IMR-90 (cell line): ENCODE data around the gene FEM1A. TPM values are rescaled to one million over a fixed set of nuclear protein-coding genes. Genes with fewer than 3 reads are reported as not detected.

Experiments used
- ATAC-seq: fragments of 200-7000 bp; cut with Tn5 transposase; 2 replicates; pipeline ENCODE4 v1.9.1; 2020; ENCODE audit warnings: low read depth, mild to moderate bottlenecking, moderate library complexity
- BruUV-seq: library from RNA; stranded (reverse); fragments of 400-500 nt; replicated peaks from 2 replicates; lab custom pipeline; 2021; lab: Mats Ljungman, UMichigan
- CTCF ChIA-PET: fragments of 300-600 bp; formaldehyde crosslinking; extraction: SDS; loops from one replicate; lab custom pipeline; 2021; ENCODE audit warnings: antibody characterized with exemption; lab: Yijun Ruan, JAX
- POLR2A ChIA-PET: fragments of 300-600 bp; sonication (Branson Sonifier 250); formaldehyde crosslinking; loops from one replicate; lab custom pipeline; 2022; ENCODE audit warnings: antibody characterized with exemption; ENCODE audit not compliant: unreplicated experiment; lab: Charles Lee
- DNase-seq: peaks from one replicate; pipeline ENCODE4 v3.0.0; 2013
- H2AFZ ChIP-seq: replicated peaks from 2 replicates; pipeline ENCODE3; 2013; ENCODE audit warnings: low read length, mild to moderate bottlenecking; ENCODE audit not compliant: poor library complexity
- H2AK5ac ChIP-seq: 2 replicates; pipeline ENCODE4 v1.6.1; 2013; ENCODE audit warnings: low read depth, low read length, inconsistent platforms
- H2AK9ac ChIP-seq: replicated peaks from 2 replicates; pipeline ENCODE3; 2013; ENCODE audit warnings: mild to moderate bottlenecking, low read depth, low read length, moderate library complexity; ENCODE audit not compliant: poor library complexity
- H2BK120ac ChIP-seq: 2 replicates; pipeline ENCODE4 v1.6.1; 2013; ENCODE audit warnings: low read depth, low read length, inconsistent platforms
- H2BK15ac ChIP-seq: 3 replicates; pipeline ENCODE4 v1.6.1; 2013; ENCODE audit warnings: low read depth, low read length, inconsistent platforms
- H2BK20ac ChIP-seq: 2 replicates; pipeline ENCODE4 v1.6.1; 2013; ENCODE audit warnings: low read depth, mild to moderate bottlenecking, inconsistent platforms, low read length, moderate library complexity
- H2BK5ac ChIP-seq: 2 replicates; pipeline ENCODE4 v1.6.1; 2013; ENCODE audit warnings: mild to moderate bottlenecking, low read depth, low read length, inconsistent platforms; ENCODE audit not compliant: poor library complexity, severe bottlenecking
- H3K14ac ChIP-seq: replicated peaks from 2 replicates; pipeline ENCODE4 v1.6.1; 2013; ENCODE audit warnings: low read depth, low read length, inconsistent platforms
- H3K18ac ChIP-seq: 2 replicates; pipeline ENCODE4 v1.6.1; 2013; ENCODE audit warnings: low read depth, low read length, control low read depth
- H3K23ac ChIP-seq: 2 replicates; pipeline ENCODE4 v1.6.1; 2013; ENCODE audit warnings: low read depth, low read length, inconsistent platforms
- H3K27ac ChIP-seq: 2 replicates; pipeline ENCODE4 v1.5.1; 2013; ENCODE audit warnings: mild to moderate bottlenecking, control low read depth, low read length; ENCODE audit not compliant: insufficient read depth
- H3K27me3 ChIP-seq: 2 replicates; pipeline ENCODE4 v1.6.1; 2013; ENCODE audit warnings: low read length; ENCODE audit not compliant: control insufficient read depth, insufficient read depth
- H3K36me3 ChIP-seq: 2 replicates; pipeline ENCODE4 v1.6.1; 2013; ENCODE audit warnings: low read length, mixed read lengths; ENCODE audit not compliant: control insufficient read depth, insufficient read depth
- H3K4ac ChIP-seq: 2 replicates; pipeline ENCODE4 v1.6.1; 2013; ENCODE audit warnings: low read depth, low read length, inconsistent platforms
- H3K4me1 ChIP-seq: 2 replicates; pipeline ENCODE4 v1.6.1; 2013; ENCODE audit warnings: low read length, mixed read lengths; ENCODE audit not compliant: control insufficient read depth, insufficient read depth
- H3K4me2 ChIP-seq: 2 replicates; pipeline ENCODE4 v1.6.1; 2013; ENCODE audit warnings: low read depth, mild to moderate bottlenecking, control low read depth, low read length, moderate library complexity
- H3K4me3 ChIP-seq: 2 replicates; pipeline ENCODE4 v1.5.1; 2013; ENCODE audit warnings: low read depth, mild to moderate bottlenecking, control low read depth, low read length, moderate library complexity; ENCODE audit not compliant: insufficient read depth
- H3K56ac ChIP-seq: 2 replicates; pipeline ENCODE4 v1.6.1; 2013; ENCODE audit warnings: low read length, inconsistent platforms; ENCODE audit not compliant: insufficient read depth; ENCODE audit errors: extremely low read depth
- H3K79me1 ChIP-seq, 2 experiments: 2 replicates each; pipeline ENCODE4 v1.6.1; 2013; ENCODE audit warnings: low read length in 2 of 2, inconsistent platforms in 1 of 2, low read depth in 1 of 2
- H3K9ac ChIP-seq: 2 replicates; pipeline ENCODE4 v1.6.1; 2013; ENCODE audit warnings: low read depth, low read length, control low read depth
- H3K9me1 ChIP-seq: 2 replicates; pipeline ENCODE4 v1.6.1; 2013; ENCODE audit warnings: low read length, inconsistent platforms; ENCODE audit not compliant: insufficient read depth
- H3K9me3 ChIP-seq: 2 replicates; pipeline ENCODE4 v1.6.1; 2013; ENCODE audit warnings: low read length; ENCODE audit not compliant: control insufficient read depth, insufficient read depth
- H4K20me1 ChIP-seq: 2 replicates; pipeline ENCODE4 v1.6.1; 2013; ENCODE audit warnings: low read length, inconsistent platforms; ENCODE audit not compliant: insufficient read depth
- H4K5ac ChIP-seq: 2 replicates; pipeline ENCODE4 v1.6.1; 2013; ENCODE audit warnings: mild to moderate bottlenecking, low read depth, low read length, control low read depth
- H4K8ac ChIP-seq, 2 experiments: 2 replicates each; pipeline ENCODE4 v1.6.1; 2013; ENCODE audit warnings: low read depth in 2 of 2, low read length in 2 of 2, control low read depth in 1 of 2, inconsistent platforms in 1 of 2
- H4K91ac ChIP-seq: 2 replicates; pipeline ENCODE4 v1.6.1; 2013; ENCODE audit warnings: low read depth, low read length, inconsistent platforms; ENCODE audit not compliant: insufficient read depth
- BHLHE40 ChIP-seq: fragments of 150-350 bp; IDR thresholded peaks from 2 replicates; pipeline ENCODE4 v1.6.1; 2016; ENCODE audit warnings: mild to moderate bottlenecking, low read depth, low read length
- CEBPB ChIP-seq: IDR thresholded peaks from 2 replicates; pipeline ENCODE4 v1.6.1; 2012; ENCODE audit warnings: low read depth, low read length, improper control_type of control experiment
- CHD1 ChIP-seq: IDR thresholded peaks from 2 replicates; pipeline ENCODE4 v1.6.1; 2012; ENCODE audit warnings: low read depth, low read length, improper control_type of control experiment
- FOS ChIP-seq: fragments of 150-350 bp; IDR thresholded peaks from 2 replicates; pipeline ENCODE4 v1.6.1; 2016; ENCODE audit warnings: low read depth, low read length
- MAFK ChIP-seq: IDR thresholded peaks from 2 replicates; pipeline ENCODE4 v1.6.1; 2012; ENCODE audit warnings: low read depth, low read length, improper control_type of control experiment
- MXI1 ChIP-seq: IDR thresholded peaks from 2 replicates; pipeline ENCODE4 v1.6.1; 2012; ENCODE audit warnings: low read depth, mild to moderate bottlenecking, low read length, moderate library complexity, borderline replicate concordance
- NFE2L2 ChIP-seq: fragments of 150-350 bp; IDR thresholded peaks from 2 replicates; pipeline ENCODE4 v1.6.1; 2016; ENCODE audit warnings: low read depth, mild to moderate bottlenecking, low read length
- POLR2A ChIP-seq: IDR thresholded peaks from 2 replicates; pipeline ENCODE4 v1.6.1; 2012; ENCODE audit warnings: mild to moderate bottlenecking, low read depth, low read length
- RAD21 ChIP-seq: IDR thresholded peaks from 2 replicates; pipeline ENCODE4 v1.6.1; 2012; ENCODE audit warnings: low read length, improper control_type of control experiment
- RCOR1 ChIP-seq: IDR thresholded peaks from 2 replicates; pipeline ENCODE4 v1.6.1; 2012; ENCODE audit warnings: mild to moderate bottlenecking, low read length, improper control_type of control experiment; ENCODE audit not compliant: insufficient replicate concordance
- RFX5 ChIP-seq: IDR thresholded peaks from 2 replicates; pipeline ENCODE4 v1.8.0; 2012; ENCODE audit warnings: low read depth, mild to moderate bottlenecking, low read length, moderate library complexity
- SMC3 ChIP-seq: fragments of 150-350 bp; IDR thresholded peaks from 2 replicates; pipeline ENCODE4 v1.6.1; 2016; ENCODE audit warnings: low read depth, mild to moderate bottlenecking, antibody characterized with exemption, low read length, moderate library complexity
- WGBS, 2 experiments: methylation state at CpG; one replicate each; pipeline versions ENCODE4 v1.1.5 to v1.1.7; 2013; ENCODE audit warnings: missing lambda C conversion rate in 2 of 2; ENCODE audit not compliant: insufficient read length in 1 of 2; ENCODE audit errors: extremely low coverage in 2 of 2; 5-methylcytosine and 5-hydroxymethylcytosine counted together
- dilution Hi-C: fragments of 300-500 bp; cut with HindIII; formaldehyde crosslinking; loops from one replicate; pipeline ENCODE4 v1.14.3; 2018; ENCODE audit warnings: low sequenced_read_pairs; ENCODE audit not compliant: unreplicated experiment
- in situ Hi-C: fragments of 300-500 bp; cut with MboI; formaldehyde crosslinking; loops from 3 replicates; pipeline ENCODE4 v1.14.3; 2019; ENCODE audit warnings: low sequenced_read_pairs, inconsistent platforms, mixed read lengths
- intact Hi-C: fragments of 100-400 bp; cut with micrococcal nuclease; formaldehyde crosslinking; loops from 2 replicates; pipeline ENCODE4 v1.10.0; 2022
- polyA plus RNA-seq, 3 experiments: library from polyadenylated mRNA; depleted of rRNA; stranded (reverse); fragments of >200 nt; gene quantifications; 2 replicates each; pipeline ENCODE4 v1.2.3, GENCODE V29; 2012; ENCODE audit warnings: low replicate concordance in 1 of 3
- total RNA-seq: library from RNA; depleted of rRNA; stranded (reverse); fragments of >200 nt; gene quantifications from 2 replicates; pipeline ENCODE4 v1.2.3, GENCODE V29; 2012
- TF ChIP-seq, protein P1 (sequence below): fragments of 150-350 bp; IDR thresholded peaks from 2 replicates; pipeline ENCODE4 v1.6.1; 2017; ENCODE audit warnings: mild to moderate bottlenecking, antibody characterized with exemption, low read length, low read depth
- TF ChIP-seq, protein P2 (sequence below): fragments of 150-350 bp; IDR thresholded peaks from 2 replicates; pipeline ENCODE4 v1.6.1; 2016; ENCODE audit warnings: low read depth, mild to moderate bottlenecking, low read length, moderate library complexity, borderline replicate concordance
- TF ChIP-seq, protein P3 (sequence below): conservative IDR thresholded peaks from 2 replicates; pipeline ENCODE4 v1.5.1; 2012; ENCODE audit warnings: mild to moderate bottlenecking, low read depth, low read length, improper control_type of control experiment

The FEM1A gene
- total and polyA plus RNA-seq, 2 of the 4 experiments (the other 2 are of a cell fraction) = 5.3 to 8.8 TPM

DNA sequence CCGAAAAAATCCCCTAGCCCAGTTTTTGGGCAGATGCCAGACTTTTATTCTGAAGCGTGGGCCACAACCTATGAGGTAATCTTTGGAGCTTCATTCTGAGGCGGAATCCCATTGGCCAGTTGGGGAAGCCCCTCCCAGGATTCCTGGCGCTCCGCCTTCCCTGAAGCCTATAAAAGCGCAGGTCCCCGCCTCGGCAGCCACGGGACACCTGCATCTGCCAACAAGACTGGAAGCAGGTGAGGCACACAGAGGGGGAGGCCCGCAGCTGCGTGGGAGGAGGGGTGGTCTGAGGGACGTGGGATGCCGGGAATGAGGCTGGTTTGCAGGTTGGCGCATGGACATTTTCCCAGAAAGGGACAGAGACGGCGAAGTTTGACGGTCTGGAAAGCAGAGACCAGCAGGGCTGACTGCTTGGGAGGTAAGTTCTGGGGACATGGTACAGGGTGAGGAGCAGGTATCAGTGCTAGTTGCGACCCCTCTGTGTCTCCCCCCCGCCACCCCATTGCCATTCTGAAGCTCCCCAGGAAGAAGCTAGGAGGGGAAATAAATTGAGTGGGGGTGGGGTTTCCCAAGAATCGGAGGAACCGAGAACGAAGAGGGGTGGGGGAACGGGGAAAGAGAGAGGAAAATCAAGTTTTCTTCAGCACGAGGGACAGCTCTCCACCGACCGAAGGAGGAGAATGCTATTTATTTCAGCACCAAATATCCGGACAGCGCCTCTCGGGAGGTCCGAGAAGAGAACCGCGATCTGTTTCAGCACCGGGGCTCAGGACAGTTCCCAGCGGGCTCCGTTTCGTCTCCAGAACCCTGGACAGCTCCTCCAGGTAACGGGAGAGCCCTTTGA is 22.4 kb upstream of the FEM1A start:
- Histone ChIP-seq H3K36me3 (no peaks in the 10 kb centered on the region), H3K27ac (no peak overlapping the region), H3K9ac (no peak overlapping the region), H3K23ac (no peak overlapping the region), H4K8ac (no peak overlapping the region), H3K27me3 (peaks cover 4% of the 10 kb centered on the region), H2AFZ (no peak overlapping the region), H2BK5ac (no peak overlapping the region), H3K9me3 (no peaks in the 10 kb centered on the region), H4K5ac (no peak overlapping the region), H4K91ac (no peak overlapping the region), H3K18ac (no peak overlapping the region), H3K14ac (no peak overlapping the region), H3K56ac (no peak overlapping the region), H3K4me1 (no peaks in the 10 kb centered on the region), H2BK15ac (no peak overlapping the region), H4K20me1 (peaks cover 8% of the 10 kb centered on the region), H3K9me1 (no peaks in the 10 kb centered on the region), H2BK120ac (no peak overlapping the region), H2BK20ac (no peak overlapping the region), H2AK9ac (peak overlapping the region; percentile 42), H3K4me2 (no peak overlapping the region), H3K4ac (no peak overlapping the region), H3K79me1 (no peaks in the 10 kb centered on the region), H3K4me3 (no peak overlapping the region), H2AK5ac (no peak overlapping the region)
- ATAC-seq (peak; percentile 100), DNase-seq (peak; percentile 82)
- ChIA-PET CTCF (no interaction called here), POLR2A (no interaction called here)
- no TSS peak for BruUV-seq
- in situ Hi-C loops = no loop called here
- WGBS, 2 experiments = 12% methylated on average over 17 of the region's 37 CpGs; no CpG with 5 or more reads in 1 of the 2 experiments
- intact Hi-C loops = no loop called here
- dilution Hi-C loops = no loop called here
- TF ChIP-seq MAFK = no peak
- TF ChIP-seq CEBPB = no peak
- no peak for TF ChIP-seq CHD1
- TF ChIP-seq, protein P1, sequence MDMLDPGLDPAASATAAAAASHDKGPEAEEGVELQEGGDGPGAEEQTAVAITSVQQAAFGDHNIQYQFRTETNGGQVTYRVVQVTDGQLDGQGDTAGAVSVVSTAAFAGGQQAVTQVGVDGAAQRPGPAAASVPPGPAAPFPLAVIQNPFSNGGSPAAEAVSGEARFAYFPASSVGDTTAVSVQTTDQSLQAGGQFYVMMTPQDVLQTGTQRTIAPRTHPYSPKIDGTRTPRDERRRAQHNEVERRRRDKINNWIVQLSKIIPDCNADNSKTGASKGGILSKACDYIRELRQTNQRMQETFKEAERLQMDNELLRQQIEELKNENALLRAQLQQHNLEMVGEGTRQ = no peak
- TF ChIP-seq, protein P2, sequence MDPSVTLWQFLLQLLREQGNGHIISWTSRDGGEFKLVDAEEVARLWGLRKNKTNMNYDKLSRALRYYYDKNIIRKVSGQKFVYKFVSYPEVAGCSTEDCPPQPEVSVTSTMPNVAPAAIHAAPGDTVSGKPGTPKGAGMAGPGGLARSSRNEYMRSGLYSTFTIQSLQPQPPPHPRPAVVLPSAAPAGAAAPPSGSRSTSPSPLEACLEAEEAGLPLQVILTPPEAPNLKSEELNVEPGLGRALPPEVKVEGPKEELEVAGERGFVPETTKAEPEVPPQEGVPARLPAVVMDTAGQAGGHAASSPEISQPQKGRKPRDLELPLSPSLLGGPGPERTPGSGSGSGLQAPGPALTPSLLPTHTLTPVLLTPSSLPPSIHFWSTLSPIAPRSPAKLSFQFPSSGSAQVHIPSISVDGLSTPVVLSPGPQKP = no peak
- TF ChIP-seq, protein P3, sequence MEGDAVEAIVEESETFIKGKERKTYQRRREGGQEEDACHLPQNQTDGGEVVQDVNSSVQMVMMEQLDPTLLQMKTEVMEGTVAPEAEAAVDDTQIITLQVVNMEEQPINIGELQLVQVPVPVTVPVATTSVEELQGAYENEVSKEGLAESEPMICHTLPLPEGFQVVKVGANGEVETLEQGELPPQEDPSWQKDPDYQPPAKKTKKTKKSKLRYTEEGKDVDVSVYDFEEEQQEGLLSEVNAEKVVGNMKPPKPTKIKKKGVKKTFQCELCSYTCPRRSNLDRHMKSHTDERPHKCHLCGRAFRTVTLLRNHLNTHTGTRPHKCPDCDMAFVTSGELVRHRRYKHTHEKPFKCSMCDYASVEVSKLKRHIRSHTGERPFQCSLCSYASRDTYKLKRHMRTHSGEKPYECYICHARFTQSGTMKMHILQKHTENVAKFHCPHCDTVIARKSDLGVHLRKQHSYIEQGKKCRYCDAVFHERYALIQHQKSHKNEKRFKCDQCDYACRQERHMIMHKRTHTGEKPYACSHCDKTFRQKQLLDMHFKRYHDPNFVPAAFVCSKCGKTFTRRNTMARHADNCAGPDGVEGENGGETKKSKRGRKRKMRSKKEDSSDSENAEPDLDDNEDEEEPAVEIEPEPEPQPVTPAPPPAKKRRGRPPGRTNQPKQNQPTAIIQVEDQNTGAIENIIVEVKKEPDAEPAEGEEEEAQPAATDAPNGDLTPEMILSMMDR = no peak
- peak; percentile 97 for TF ChIP-seq MXI1
- TF ChIP-seq BHLHE40 = no peak
- peak; percentile 9; the same call in 1 of the 2 replicates for TF ChIP-seq SMC3
- TF ChIP-seq NFE2L2 = no peak
- TF ChIP-seq RAD21 = no peak
- TF ChIP-seq FOS = no peak
- TF ChIP-seq RCOR1 = peak; percentile 100
- no peak for TF ChIP-seq POLR2A
- TF ChIP-seq RFX5 = no peak
